ENCODE data around the gene TBXAS1.

TBXAS1 gene

DNA sequence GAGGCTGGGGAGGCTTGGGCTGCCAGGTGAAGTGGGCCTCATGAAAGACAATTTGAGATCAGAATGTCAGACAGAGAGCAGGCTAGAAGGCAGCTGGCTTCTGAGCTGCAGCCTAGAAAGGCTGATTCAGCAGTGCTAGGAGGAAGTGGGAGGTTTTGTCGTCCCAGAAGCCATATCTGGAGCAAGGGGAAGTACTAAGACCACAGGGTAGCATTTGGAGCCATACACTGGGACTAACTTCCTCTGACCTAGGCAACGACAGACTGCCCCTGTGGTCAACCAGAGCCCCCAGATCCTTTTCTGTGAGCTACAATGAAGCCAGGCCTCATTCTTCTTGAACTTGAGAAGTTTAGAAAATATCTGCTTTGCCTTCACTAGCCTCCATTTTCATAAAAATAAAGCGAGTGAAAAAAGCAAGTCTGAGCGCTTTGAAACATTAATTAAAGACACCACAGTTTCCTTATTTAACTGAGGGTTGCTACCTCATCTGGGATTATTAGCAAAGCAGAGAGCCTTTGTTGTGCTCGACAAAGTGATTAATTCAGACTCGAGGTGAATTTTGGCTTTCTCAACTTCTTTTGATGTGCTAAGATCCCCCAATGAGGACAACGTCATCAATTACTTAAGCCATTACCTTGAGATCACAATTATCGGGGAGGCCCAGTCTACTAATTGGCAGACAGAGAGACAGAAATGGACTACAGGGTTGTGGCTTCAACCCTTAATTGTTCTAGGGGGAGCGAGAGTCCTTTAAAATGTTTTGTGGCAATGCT, 26.6 kb downstream of the TBXAS1 start:
- DNase-seq (ENCODE audit: low read depth), result no peak

DNA sequence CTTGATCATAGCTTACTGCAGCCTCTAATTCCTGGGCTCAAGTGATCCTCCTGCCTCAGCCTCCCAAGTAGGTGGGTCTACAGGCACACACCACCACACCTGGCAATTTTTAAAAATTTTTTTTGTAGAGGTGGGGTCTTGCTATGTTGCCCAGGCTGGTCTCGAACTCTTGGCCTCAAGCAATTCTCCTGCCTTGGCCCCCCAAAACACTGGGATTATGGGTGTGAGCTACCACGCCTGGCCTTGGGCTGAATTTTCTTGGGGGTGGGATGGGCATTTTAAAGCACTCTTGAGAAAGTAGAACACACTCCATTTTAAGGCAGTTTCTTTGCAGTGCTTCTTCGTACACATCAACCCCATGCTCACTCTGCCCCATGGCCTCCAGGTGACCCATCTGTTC, 28.7 kb downstream of the TBXAS1 start:
- no peak for DNase-seq (ENCODE audit: low read depth)

DNA sequence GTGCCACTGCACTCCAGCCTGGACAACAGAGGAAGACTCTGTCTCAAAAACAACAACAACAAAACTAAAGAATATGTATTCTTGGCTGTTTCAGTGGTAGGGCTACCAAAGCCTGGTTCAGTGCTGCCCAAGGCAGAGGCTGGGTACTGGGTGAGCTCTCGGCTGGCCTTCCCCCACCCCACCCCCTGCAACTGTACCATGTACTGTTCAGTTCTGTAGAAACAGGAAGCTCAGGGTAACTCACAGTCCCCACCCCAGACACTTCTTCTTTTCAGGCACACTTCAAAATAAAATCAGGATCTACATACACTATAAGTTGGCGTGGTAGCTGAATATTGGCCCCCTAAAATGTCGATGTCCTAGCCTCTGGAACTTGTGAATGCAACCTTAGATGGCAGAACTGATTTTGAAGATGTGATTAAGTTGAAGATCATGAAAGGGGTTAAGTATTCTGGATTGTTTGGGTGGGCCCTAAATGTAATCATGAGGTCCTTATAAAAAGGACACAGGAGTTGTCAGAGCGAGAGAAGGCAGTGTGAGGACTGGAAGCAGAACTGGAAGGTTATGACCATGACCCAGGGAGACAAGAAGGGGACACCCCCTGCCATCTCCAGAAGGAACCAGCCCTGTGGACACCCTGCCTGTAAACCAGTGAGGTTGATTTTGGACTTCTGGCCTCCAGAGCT, 31.2 kb downstream of the TBXAS1 start:
- DNase-seq (ENCODE audit: low read depth), result no peak

DNA sequence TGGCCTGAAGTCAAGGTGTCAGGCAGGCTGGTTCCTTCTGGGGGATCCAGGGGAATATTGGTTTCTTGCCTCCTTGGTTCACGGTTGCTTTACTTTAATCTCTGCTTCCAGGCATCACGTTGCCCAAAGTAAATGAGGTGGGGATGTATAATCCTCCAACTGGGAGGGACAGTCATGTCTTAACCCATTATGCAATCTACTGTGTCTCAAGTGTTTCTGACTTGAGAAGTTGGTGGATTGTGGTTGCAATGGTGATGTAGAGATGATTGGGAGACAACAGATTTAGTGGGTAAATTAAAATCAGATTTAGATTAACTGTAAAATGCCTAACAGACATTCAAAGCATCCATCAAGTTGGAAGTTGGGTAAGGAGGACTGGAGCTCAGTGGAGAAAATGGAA, 32.7 kb downstream of the TBXAS1 start:
- DNase-seq (ENCODE audit: low read depth), result no peak

DNA sequence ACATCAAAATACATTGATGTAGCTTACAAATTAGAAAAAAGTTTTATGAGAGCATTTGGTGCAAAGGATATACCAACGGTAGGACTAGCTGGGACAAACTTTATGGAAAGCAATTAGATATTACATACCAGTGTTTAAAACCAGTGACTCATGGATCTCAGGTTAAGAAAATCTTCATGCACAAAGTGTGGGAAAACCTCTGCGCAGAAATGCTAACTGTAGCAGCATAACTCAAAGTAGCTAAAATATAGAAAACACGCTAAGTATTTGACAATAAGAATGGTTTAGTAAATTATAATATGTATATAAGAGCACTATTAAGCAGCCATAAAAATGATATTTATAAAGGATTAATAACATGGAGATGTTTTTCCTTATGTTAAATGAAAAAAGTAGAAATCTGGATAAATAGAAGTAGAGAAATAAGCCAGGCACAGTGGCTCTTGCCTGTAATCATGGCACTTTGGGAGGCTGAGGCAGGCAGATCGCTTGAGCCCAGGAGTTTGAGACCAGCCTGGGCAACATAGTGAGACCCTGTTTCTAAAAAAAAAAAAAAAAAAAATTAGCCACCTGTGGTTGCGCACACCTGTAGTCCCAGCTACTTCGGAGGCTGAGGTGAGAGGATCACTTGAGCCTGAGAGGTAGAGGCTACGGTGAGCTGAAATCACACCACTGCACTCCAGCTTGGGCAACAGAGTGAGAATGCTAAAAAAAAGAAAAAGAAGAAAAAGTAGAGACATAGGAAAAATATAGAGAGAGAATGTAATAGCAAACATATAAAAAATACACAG, 37.2 kb downstream of the TBXAS1 start:
- no peak for DNase-seq (ENCODE audit: low read depth)

DNA sequence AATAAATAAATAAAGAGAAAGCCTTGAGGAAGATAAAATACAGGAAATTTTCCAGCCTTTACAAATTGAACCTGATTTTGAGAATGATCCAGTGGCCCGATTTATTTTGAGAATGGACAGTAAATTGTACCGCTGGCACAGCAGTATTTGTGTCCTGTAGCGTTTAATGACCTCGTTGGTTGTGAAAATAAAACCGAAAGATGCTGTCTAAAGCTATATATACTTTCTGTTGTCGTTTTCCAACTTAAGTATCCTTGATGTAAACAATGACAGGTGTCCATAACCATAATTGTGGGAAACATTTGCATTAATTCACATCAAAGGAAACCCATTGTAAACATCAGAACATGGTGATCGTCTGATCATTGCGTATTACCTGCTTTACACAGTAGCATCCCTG, 38.8 kb downstream of the TBXAS1 start:
- DNase-seq (ENCODE audit: low read depth), result no peak

DNA sequence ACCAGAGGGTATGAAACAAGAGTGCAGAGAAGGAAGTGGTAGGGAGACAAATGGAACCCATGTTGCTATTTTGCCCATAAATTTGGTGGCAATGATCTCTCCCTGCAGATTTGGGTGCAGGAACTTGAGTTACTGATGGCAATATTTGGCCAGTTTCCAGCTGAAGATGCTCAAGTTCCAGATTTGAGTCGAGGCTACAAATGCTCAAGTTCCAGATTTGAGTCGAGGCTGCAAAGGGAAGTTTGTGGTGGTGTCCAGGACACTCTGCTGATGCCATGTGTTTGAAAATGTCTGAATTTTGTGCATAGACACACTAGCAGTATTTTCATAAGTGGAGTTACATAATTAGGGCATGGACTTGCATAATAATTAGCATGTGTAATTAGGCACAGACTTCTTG, 40.8 kb downstream of the TBXAS1 start:
- DNase-seq (ENCODE audit: low read depth), result no peak

DNA sequence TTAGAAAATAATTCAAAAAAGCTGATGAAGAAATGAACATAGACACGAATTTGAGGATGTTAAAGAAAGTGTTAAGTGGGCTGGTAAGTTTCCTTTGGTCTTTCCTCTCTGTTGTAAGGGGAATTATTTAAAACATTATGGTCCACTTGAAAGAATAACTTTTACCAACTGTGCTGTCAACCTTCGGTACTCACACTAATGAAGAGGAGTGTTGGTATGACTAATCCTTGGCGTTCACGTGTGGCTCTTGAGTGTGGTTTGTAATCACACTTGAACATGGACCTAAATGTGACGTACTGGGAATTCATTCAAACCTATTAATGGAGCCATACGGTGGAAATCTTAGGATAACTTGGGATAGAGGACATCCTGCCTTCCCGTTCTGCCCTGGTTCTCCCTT, 41.3 kb downstream of the TBXAS1 start:
- DNase-seq (ENCODE audit: low read depth), result no peak

DNA sequence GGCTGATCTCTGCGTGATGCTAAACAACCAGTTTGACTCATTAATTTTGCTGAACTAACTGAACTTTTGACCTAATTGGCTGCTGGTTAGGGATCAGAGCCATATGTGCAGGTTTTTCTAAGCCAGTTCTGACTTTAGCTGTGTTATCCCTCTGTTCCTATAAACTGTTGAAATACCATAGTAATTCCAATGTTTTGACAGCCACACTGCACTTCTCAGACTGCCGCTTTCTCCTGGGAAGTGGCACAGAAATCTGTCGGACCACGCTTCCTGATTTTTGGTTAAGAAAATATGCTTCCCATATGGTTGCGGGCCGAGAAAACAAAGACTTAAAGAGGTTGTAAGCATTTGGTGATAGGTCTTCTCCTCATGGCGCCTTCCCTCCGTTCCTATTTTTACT, 42.3 kb downstream of the TBXAS1 start:
- no peak for DNase-seq (ENCODE audit: low read depth)

DNA sequence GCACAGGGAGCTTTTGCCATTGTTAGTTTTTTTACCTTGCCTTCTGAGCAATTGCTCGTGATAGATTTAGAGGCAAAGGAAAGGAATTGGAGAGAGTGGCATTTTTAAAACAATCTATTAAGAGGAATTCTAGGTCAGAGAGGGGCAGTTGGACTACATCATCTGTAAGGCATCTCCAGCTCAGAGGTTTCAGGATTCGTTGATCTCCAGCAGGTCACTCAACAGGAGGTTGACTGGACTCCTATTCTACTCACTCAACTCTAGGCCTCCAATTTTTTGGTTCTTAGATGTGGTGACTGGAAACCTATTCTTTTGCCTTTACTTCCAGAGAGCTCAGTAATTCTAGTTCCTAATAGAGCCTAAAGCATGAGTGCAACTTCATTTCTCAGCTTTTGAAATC, 42.8 kb downstream of the TBXAS1 start:
- no peak for DNase-seq (ENCODE audit: low read depth)

DNA sequence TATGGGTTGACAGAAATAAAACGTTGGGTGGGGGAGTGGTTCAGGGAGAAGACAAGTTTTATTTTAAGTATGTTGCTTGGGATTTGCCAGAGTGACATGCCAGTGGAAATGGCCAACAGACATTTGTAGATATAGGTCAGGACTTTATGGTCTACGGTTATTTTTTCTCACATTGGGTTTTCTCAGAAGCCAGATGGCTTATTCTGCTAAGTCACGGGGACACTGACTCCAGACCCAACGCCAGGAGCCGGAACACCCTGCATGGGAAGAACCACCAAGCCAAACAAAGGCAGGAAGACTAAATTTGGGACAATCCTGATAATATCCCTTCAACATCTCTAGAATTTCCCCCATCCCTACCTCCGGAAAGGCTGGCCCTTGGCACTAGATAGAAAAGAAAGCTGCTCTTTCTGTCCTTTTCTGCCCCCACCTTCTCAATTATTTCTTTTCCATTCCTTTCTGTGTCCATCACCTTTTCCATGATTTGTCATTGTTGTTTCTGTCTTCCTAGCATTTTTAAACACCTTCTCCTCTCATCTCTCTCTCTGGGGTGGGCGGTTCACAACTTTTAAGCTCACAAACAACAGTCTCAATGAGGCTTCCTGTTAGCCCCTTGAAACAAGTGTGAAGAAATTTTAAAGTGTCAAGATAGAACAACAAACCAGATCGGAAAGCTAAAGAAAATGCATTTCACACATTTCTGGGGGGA, 44.7 kb downstream of the TBXAS1 start:
- no peak for DNase-seq (ENCODE audit: low read depth)

DNA sequence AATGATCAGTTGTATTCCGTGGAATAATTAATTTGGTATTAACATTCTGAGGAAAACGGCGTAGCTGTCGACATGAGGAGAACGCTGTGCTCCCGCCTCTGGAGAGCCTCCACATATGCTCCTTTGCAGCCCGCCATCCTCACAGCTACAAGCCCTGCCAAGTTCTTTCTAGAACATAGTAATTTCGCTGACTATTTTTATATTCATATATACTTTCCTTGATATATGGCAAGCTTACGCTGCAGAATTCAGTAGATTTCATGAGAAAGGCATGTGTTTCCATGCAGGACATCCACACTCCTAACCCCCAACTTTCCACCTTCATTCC, 45.2 kb downstream of the TBXAS1 start:
- DNase-seq (ENCODE audit: low read depth), result no peak

DNA sequence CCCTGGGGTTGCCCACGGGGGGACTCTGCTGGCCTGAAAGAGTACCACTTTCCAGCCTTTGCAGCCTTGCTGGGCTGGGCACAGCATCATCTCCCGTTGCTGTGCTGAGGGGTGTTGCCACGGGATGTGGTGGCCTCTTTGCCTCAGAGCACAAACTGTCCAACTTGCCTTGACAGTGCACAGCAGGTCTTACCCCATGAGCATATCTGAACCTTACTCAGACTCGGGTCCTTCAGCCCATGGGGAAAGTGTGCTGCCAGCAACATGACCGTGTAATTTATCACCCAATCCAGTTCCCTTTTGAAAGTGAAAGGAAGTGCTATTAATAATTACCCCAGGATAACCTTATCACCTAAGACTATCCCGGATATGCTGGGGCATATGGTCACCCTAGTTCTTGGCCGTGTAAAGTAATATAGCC, 46.8 kb downstream of the TBXAS1 start:
- no peak for DNase-seq (ENCODE audit: low read depth)

DNA sequence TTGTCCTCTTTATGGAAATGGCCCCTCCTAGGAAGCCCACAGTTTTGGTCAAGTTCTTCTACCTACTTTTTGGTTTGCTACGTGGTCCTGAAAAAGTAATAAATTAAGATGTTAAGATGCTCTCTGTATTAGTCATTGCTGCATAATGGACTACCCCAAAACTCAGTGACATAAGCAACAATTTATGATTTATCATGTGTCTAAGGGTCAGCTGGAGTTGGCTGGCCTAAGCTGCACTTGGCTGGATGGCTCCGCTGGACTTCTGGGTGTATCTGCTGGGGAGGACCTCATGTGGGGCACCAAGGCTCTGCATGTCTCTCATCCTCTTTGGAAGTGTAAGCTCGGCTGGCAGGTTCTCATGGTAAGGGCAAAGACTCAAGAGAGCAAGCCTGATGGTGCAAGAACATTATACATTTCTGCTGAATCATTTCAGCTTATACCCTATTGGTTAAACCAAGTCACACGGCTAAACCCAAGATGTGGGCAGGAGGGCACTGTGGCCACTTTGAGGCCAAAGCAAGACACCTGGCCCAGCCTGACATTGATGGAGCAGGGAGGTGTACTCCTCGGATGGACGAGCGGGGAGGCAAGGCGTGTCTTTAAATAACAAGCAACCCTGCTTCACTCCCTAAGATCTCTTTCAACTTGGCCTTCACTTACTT, 47.7 kb downstream of the TBXAS1 start:
- DNase-seq (ENCODE audit: low read depth), result no peak

DNA sequence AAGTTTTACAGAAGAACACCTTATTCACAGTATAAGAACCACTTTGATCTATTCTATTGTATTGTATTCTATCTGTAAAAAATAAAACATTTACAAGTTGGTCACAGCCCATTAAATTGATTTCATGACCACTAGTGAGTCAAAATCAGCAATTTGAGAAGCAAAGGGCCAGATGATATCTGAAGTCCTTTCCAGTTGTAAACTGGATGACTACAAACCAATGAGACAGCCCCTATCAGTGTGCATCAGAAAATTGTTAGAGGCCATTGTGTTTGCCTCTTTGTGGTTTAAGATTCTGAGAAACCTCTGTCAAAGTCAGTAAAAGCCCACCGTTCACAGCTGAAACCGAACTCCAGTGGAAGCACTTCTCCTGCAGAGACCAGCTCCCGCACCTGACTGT, 54.8 kb downstream of the TBXAS1 start:
- DNase-seq (ENCODE audit: low read depth), result no peak

DNA sequence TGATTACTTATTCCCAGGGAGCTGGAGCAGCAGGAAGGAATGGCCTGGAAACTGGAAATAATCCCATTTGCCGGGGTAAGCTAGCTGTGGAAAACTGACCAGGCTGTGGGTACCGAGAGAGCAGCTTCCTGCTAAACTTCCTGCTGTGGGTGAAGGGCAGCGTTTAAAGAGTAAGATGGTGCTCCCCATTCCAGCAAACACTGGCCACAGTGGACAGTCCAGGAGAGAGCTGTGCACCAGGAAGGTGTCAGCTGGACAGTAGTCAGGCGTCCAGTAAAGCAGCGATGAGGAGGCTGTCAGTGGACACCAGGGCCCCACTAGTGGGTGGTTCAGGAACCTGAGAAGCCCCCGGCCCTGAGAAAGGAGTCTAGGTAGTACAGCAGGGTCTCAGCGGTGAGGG, 55.4 kb downstream of the TBXAS1 start:
- DNase-seq (ENCODE audit: low read depth), result no peak

DNA sequence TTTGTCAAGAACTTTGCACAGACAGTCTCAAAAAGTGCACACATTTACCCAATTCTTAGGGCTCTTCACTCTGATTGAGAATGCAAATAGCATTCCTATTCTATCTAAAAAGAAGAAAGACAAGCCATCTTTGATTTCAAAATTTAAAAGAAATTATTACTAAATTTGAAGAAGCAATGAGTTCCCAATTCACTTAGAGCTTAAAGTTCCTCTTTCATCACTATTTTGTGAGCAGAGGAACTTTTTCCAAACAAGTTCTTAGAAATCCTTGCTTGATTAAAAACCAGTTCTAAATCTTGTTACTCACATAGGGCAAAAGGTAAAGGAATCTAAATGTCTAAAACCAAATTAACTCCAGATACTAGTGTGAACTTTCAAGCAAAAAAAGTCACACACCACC, 56.4 kb downstream of the TBXAS1 start:
- DNase-seq (ENCODE audit: low read depth), result no peak

DNA sequence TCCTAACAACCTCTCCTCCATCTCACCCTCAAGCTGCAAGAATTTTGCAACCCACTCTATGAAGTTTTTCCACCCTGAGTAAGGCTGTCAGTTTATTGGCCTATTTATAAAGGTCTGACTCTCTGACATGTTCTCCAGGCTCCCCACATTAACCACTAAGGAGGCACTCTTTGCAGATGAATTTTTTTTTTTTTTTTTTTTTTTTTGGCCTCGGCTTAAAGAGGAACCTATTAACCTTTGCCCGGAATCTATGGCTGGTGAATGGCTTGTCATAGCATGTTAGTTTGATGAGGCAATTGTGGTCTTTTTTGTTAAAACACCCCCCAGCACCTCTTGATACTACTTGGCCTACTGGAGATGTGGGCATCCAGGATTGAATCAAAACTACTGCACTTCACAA, 57.1 kb downstream of the TBXAS1 start:
- DNase-seq (ENCODE audit: low read depth), result no peak

DNA sequence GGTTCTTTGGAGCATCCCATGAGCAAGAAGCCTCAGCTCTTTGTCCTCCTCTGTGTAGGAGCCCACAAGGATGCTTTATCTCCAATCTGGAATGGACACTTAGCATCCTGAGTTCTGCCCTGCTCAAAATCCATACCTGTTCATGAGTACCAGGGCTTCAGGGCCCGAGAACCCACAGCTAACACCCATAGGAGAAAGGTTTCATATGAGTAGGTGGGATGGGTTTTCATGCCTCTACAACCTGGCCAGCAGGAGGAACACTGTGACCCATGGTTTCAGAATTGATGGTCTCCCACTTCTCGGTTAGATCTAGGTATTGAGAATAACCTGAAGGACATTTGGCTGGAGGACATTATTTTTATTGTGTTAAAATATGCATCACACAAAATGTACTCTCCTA, 57.8 kb downstream of the TBXAS1 start:
- DNase-seq (ENCODE audit: low read depth), result no peak

DNA sequence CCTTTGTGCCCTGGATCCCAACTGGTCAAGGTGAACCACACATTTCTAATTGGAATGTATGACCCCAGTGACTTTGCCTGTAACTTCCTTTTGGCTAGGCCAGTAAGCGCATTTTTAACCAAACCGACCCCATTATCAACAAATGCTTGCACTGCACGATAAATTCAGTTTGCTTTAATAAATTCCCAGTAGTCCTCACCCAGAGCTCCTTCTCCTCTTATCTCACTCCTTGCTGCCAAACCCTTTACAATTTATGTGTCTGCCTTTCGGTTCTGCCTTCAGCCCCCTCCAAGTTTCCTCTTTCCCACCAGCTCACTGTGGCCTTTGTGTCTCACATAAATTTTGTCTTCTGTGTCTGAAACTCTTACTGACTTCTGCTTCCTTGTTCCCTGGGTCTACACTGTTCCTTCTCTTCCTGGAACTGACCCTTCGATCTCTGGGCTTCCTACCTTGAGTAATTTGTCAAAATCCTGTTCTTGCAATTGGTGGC, 59.0 kb downstream of the TBXAS1 start:
- DNase-seq (ENCODE audit: low read depth), result no peak

DNA sequence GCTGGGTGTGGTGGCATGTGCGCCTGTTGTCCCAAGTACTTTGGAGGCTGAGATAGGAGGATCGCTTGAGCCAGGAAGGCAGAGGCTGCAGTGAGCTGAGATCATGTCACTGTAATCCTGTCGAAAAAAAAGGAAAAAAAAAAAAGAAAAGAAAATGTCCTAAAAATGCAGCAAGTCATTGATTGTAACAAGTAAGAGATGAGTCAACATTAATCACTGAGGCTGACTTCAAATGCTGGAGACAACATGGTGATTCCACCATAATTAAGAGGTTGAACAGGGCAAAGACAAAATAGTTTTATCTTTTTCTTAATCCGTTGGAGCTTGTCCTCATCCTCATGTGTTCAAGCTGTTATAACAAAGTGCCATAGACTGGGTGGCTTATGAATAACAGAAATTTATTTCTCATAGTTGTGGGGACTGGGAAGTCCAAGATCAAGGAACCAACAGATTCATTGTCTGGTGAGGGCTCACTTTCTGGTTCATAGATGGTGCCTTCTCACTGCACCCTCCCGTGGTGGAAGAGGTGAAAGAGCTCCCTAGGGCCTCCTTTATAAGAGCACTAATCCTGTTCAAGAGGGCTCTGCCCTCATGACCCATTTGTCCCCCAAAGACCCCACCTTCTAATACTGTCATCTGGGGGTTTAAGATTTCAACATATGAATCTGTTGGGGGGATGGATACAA, 60.3 kb downstream of the TBXAS1 start:
- DNase-seq (ENCODE audit: low read depth), result no peak
